GM12878 (cell line): ENCODE measurements around the gene ADAMTS17. TPM values are rescaled to one million over a fixed set of nuclear protein-coding genes. Genes with fewer than 3 reads are reported as not detected.

ENCODE experiments used
- ATAC-seq: fragments of 200-7000 bp; cut with Tn5 transposase; 3 replicates; pipeline ENCODE4 v1.9.1; 2020; ENCODE audit warnings: mild to moderate bottlenecking, moderate library complexity
- BruUV-seq: library from RNA; stranded (reverse); fragments of 400-500 nt; replicated peaks from 2 replicates; lab custom pipeline; 2021; lab: Mats Ljungman, UMichigan
- CTCF ChIA-PET: fragments of 300-600 bp; sonication (Branson Sonifier 250); formaldehyde crosslinking; extraction: SDS; loops from one replicate; lab custom pipeline; 2021; ENCODE audit warnings: inconsistent platforms; lab: Yijun Ruan, JAX
- POLR2A ChIA-PET: fragments of 350-600 bp; formaldehyde crosslinking; extraction: SDS; loops from one replicate; lab custom pipeline; 2021; ENCODE audit warnings: inconsistent platforms; lab: Charles Lee
- RAD21 ChIA-PET: fragments of 300-600 bp; sonication (Branson Sonifier 250); formaldehyde crosslinking; loops from one replicate; lab custom pipeline; 2023; ENCODE audit warnings: antibody characterized with exemption; ENCODE audit not compliant: unreplicated experiment; lab: Charles Lee
- SMC1A ChIA-PET: fragments of 300-600 bp; sonication (Branson Sonifier 250); formaldehyde crosslinking; loops from one replicate; lab custom pipeline; 2023; ENCODE audit not compliant: unreplicated experiment, uncharacterized antibody; lab: Charles Lee
- DNase-seq: peaks from one replicate; pipeline ENCODE4 v3.0.0-alpha.2; 2011; ENCODE audit warnings: low read depth, low spot score
- FAIRE-seq: peaks from 3 replicates; lab custom pipeline; 2011; peaks lifted over from hg19 to GRCh38; lab: Jason Lieb, UNC
- H2AFZ ChIP-seq: 2 replicates; pipeline ENCODE4 v1.6.0; 2011; ENCODE audit warnings: low read depth, low read length, control low read depth; ENCODE audit not compliant: control insufficient read depth
- H3K27ac ChIP-seq: 2 replicates; pipeline ENCODE4 v1.5.1; 2011; ENCODE audit warnings: control low read depth; ENCODE audit not compliant: control insufficient read depth, insufficient read depth
- H3K27me3 ChIP-seq, 2 experiments: replicated peaks in 1 of 2; 2 replicates each; pipeline versions ENCODE4 v1.6.0 to v1.6.1; 2011; ENCODE audit warnings: low read length in 1 of 2; ENCODE audit not compliant: control insufficient read depth in 2 of 2, insufficient read depth in 2 of 2
- H3K36me3 ChIP-seq, 2 experiments: 2 replicates each; pipeline ENCODE4 v1.5.1; 2011; ENCODE audit warnings: low read length in 1 of 2; ENCODE audit not compliant: control insufficient read depth in 2 of 2, insufficient read depth in 2 of 2
- H3K4me1 ChIP-seq: 2 replicates; pipeline ENCODE4 v1.6.1; 2011; ENCODE audit warnings: mild to moderate bottlenecking, low read length, moderate library complexity, mixed read lengths; ENCODE audit not compliant: control insufficient read depth, insufficient read depth
- H3K4me2 ChIP-seq: 2 replicates; pipeline ENCODE4 v1.6.0; 2011; ENCODE audit warnings: control low read depth; ENCODE audit not compliant: control insufficient read depth, insufficient read depth
- H3K4me3 ChIP-seq: fragments of 200-600 bp; sonication (generic); 2 replicates; pipeline ENCODE4 v1.5.1; 2016
- H3K79me2 ChIP-seq: 2 replicates; pipeline ENCODE4 v1.6.0; 2011; ENCODE audit warnings: low read length; ENCODE audit not compliant: control insufficient read depth, insufficient read depth
- H3K9ac ChIP-seq: 2 replicates; pipeline ENCODE4 v1.8.0; 2011; ENCODE audit warnings: low read length, control low read depth, mixed read lengths; ENCODE audit not compliant: control insufficient read depth, insufficient read depth
- H3K9me3 ChIP-seq: replicated peaks from 3 replicates; pipeline ENCODE4 v1.5.1; 2011; ENCODE audit warnings: mild to moderate bottlenecking, low read length; ENCODE audit not compliant: control insufficient read depth, insufficient read depth
- H4K20me1 ChIP-seq: 2 replicates; pipeline ENCODE4 v1.6.0; 2011; ENCODE audit not compliant: control insufficient read depth, insufficient read depth
- BCLAF1 ChIP-seq: fragments of 450-650 bp; IDR thresholded peaks from 2 replicates; pipeline ENCODE4 v1.6.1; 2017; ENCODE audit warnings: antibody characterized with exemption, mild to moderate bottlenecking, moderate library complexity
- BHLHE40 ChIP-seq, 2 experiments: fragments of 450-650 bp in 1 of 2; IDR thresholded peaks; 2 replicates each; pipeline ENCODE4 v1.6.1; 2011 to 2017; ENCODE audit warnings: low read depth in 2 of 2, borderline replicate concordance in 1 of 2, improper control_type of control experiment in 1 of 2, low read length in 1 of 2, mild to moderate bottlenecking in 1 of 2
- CHD1 ChIP-seq: IDR thresholded peaks from 2 replicates; pipeline ENCODE4 v1.6.1; 2012; ENCODE audit warnings: low read depth, low read length, improper control_type of control experiment
- MTA3 ChIP-seq: IDR thresholded peaks from 2 replicates; pipeline ENCODE4 v1.6.1; 2012; ENCODE audit warnings: low read length, inconsistent platforms, borderline replicate concordance
- NRF1 ChIP-seq: conservative IDR thresholded peaks from 2 replicates; pipeline ENCODE4 v1.6.1; 2011; ENCODE audit warnings: mild to moderate bottlenecking, low read depth, low read length, improper control_type of control experiment
- POLR2A ChIP-seq: IDR thresholded peaks from 2 replicates; pipeline ENCODE4 v1.6.1; 2011; ENCODE audit warnings: low read depth, mild to moderate bottlenecking, low read length
- POU2F2 ChIP-seq: IDR thresholded peaks from 3 replicates; pipeline ENCODE4 v1.6.1; 2011; ENCODE audit warnings: low read depth, mild to moderate bottlenecking, low read length, borderline replicate concordance
- SIN3A ChIP-seq: IDR thresholded peaks from 2 replicates; pipeline ENCODE4 v1.6.1; 2012; ENCODE audit warnings: low read depth, low read length, improper control_type of control experiment
- SMARCA5 ChIP-seq: fragments of 450-650 bp; IDR thresholded peaks from 2 replicates; pipeline ENCODE4 v1.6.1; 2017; ENCODE audit warnings: mild to moderate bottlenecking
- STAT3 ChIP-seq: IDR thresholded peaks from 2 replicates; pipeline ENCODE4 v1.6.1; 2011; ENCODE audit warnings: low read depth, low read length, improper control_type of control experiment
- ZNF24 ChIP-seq: fragments of 450-650 bp; IDR thresholded peaks from 2 replicates; pipeline ENCODE4 v1.6.1; 2017; ENCODE audit warnings: antibody characterized with exemption, mild to moderate bottlenecking
- ZNF384 ChIP-seq: IDR thresholded peaks from 2 replicates; pipeline ENCODE4 v1.6.1; 2012; ENCODE audit warnings: low read depth, mild to moderate bottlenecking, low read length, improper control_type of control experiment, borderline replicate concordance
- WGBS: methylation state at CpG from one replicate; pipeline ENCODE4 v1.1.6; 2016; ENCODE audit warnings: low lambda C conversion rate; ENCODE audit not compliant: insufficient replicate concordance, insufficient coverage; ENCODE audit errors: missing lambda C conversion rate; 5-methylcytosine and 5-hydroxymethylcytosine counted together
- in situ Hi-C: fragments of 300-500 bp; cut with MboI; formaldehyde crosslinking; loops from 9 replicates; pipeline ENCODE4 v1.14.3; 2018; ENCODE audit warnings: mixed read lengths
- intact Hi-C: fragments of 100-400 bp; cut with micrococcal nuclease; formaldehyde crosslinking; loops from one replicate; pipeline ENCODE4 v1.14.2; 2022; ENCODE audit not compliant: unreplicated experiment
- polyA plus RNA-seq, 11 experiments: library from polyadenylated mRNA; depleted of rRNA in 4 of 11; unstranded in 6 of 11; stranded (reverse) in 5 of 11; fragments of >200 nt; fragmentation: Nextera tagmentation in 4 of 11; fragmentation: Illumina TruSeq in 1 of 11; extraction: Ambion mirVana in 4 of 11; extraction: Trizol in 1 of 11; gene quantifications; 1 replicate in 1 of 11; 2 replicates in 10 of 11; pipeline versions ENCODE4 v1.2.1 to v1.2.3, GENCODE V29; 2011 to 2016; ENCODE audit warnings: inconsistent platforms in 2 of 11, missing spikeins in 2 of 11, low read depth in 1 of 11
- total RNA-seq, 4 experiments: library from RNA; depleted of rRNA in 3 of 4; stranded (reverse); fragments of >200 nt in 3 of 4; fragmentation: Illumina TruSeq in 1 of 4; extraction: Trizol in 1 of 4; gene quantifications; 2 replicates each; pipeline versions ENCODE4 v1.2.1 to v1.2.3, GENCODE V29; 2013 to 2021

Gene ADAMTS17
- total and polyA plus RNA-seq, 10 of the 15 experiments (the other 5 are each of a cell fraction or from before 2014, with no cell fraction given), result 0.04 to 0.50 (median 0.10) TPM; not detected in 4

- TF ChIP-seq ZNF24 (no peak), STAT3 (no peak), SMARCA5 (no peak), POU2F2 (no peak)
Measured at GRCh38 chr15:100096700-100097099, 245.1 kb downstream of the ADAMTS17 start (continued).

GRCh38 chr15:100096248-100096600 is 245.6 kb downstream of the ADAMTS17 start:
- TF ChIP-seq ZNF384, result no peak
- no peak overlapping the region for H3K4me2 ChIP-seq
- H3K79me2 ChIP-seq, result no peaks in the 10 kb centered on the region
- no TSS peak for BruUV-seq
- H2AFZ ChIP-seq, result no peak overlapping the region
- no peak for DNase-seq
- H3K4me1 ChIP-seq, result no peaks in the 10 kb centered on the region
- no peak overlapping the region for H3K4me3 ChIP-seq
- no peak overlapping the region for H3K27ac ChIP-seq
- in situ Hi-C loops, result no loop called here
- H3K9ac ChIP-seq, result no peak overlapping the region
- ChIA-PET POLR2A (no interaction called here), RAD21 (no interaction called here), CTCF (no interaction called here), SMC1A (interaction anchor here (0.6 kb wide), 1 partner anchor 155 kb away, joined by 3 read pairs; no protein-coding TSS in a partner anchor)
- H3K27me3 ChIP-seq, result no peaks in the 10 kb centered on the region
- H3K9me3 ChIP-seq, result no peaks in the 10 kb centered on the region
- no peak for ATAC-seq
- H4K20me1 ChIP-seq, result no peaks in the 10 kb centered on the region
- no peaks in the 10 kb centered on the region for H3K36me3 ChIP-seq
- 43% methylated on average over 9 of the region's 9 CpGs for WGBS
- no peak for FAIRE-seq
- intact Hi-C loops, result no loop called here

- Histone ChIP-seq H4K20me1 (no peaks in the 10 kb centered on the region), H3K9me3 (no peaks in the 10 kb centered on the region), H3K27me3 (no peaks in the 10 kb centered on the region), H3K4me2 (no peak overlapping the region), H3K79me2 (no peaks in the 10 kb centered on the region), H3K4me3 (no peak overlapping the region), H3K4me1 (no peaks in the 10 kb centered on the region), H3K27ac (no peak overlapping the region), H3K36me3 (no peaks in the 10 kb centered on the region), H2AFZ (no peak overlapping the region), H3K9ac (no peak overlapping the region)
- 29% methylated on average over 12 of the region's 13 CpGs for WGBS
- in situ Hi-C loops (no loop called here), intact Hi-C loops (no loop called here)
- BruUV-seq, result no TSS peak
- FAIRE-seq, result no peak
- CTCF ChIA-PET, result no interaction called here
- no peak for DNase-seq
- RAD21 ChIA-PET, result no interaction called here
- POLR2A ChIA-PET, result no interaction called here
- SMC1A ChIA-PET, result interaction anchor here (0.6 kb wide), 1 partner anchor 154 kb away, joined by 3 read pairs; no protein-coding TSS in a partner anchor
- no peak for ATAC-seq
- no peak for TF ChIP-seq BHLHE40 (IDR thresholded peaks at IDR 0.05; ENCODE audit: borderline replicate concordance in 1 of 2, low read depth in 2 of 2, low read length in 1 of 2)
- TF ChIP-seq CHD1, result no peak
- no peak for TF ChIP-seq BCLAF1
- TF ChIP-seq NRF1, result no peak
- TF ChIP-seq MTA3, result no peak
- no peak for TF ChIP-seq POLR2A
- no peak for TF ChIP-seq SIN3A
Measured at GRCh38 chr15:100095541-100096247, 246.1 kb downstream of the ADAMTS17 start.
